MCF 10A (cell line): ENCODE data around the gene EIF2AK2. TPM values are rescaled to one million over a fixed set of nuclear protein-coding genes. Genes with fewer than 3 reads are reported as not detected.
A peak's percentile ranks its signal among the peaks of the same experiment; 100 is the strongest.

Source experiments
- BruUV-seq: library from RNA; stranded (reverse); fragments of 400-500 nt; replicated peaks from 2 replicates; lab custom pipeline; 2021; lab: Mats Ljungman, UMichigan
- CTCF ChIA-PET: fragments of 300-600 bp; sonication (Branson Sonifier 250); formaldehyde crosslinking; extraction: SDS; loops from one replicate; lab custom pipeline; 2021; ENCODE audit warnings: antibody characterized with exemption, inconsistent platforms; lab: Yijun Ruan, JAX
- POLR2A ChIA-PET: fragments of 300-600, 350-650 bp; sonication (Branson Sonifier 250); formaldehyde crosslinking; extraction: SDS; loops from one replicate; lab custom pipeline; 2020; ENCODE audit warnings: antibody characterized with exemption, inconsistent platforms; lab: Yijun Ruan, JAX
- DNase-seq: peaks from one replicate; pipeline ENCODE4 v3.0.0-alpha.2; 2018; ENCODE audit not compliant: unreplicated experiment
- H3K27ac Mint-ChIP-seq: one replicate; pipeline ENCODE4 v1.8.0; 2022; ENCODE audit warnings: mild to moderate bottlenecking, low read depth, mixed read lengths; ENCODE audit not compliant: unreplicated experiment
- H3K27me3 Mint-ChIP-seq: one replicate; pipeline ENCODE4 v1.8.0; 2022; ENCODE audit warnings: mixed read lengths; ENCODE audit not compliant: insufficient read depth, unreplicated experiment
- H3K36me3 Mint-ChIP-seq: one replicate; pipeline ENCODE4 v1.8.0; 2022; ENCODE audit warnings: mild to moderate bottlenecking, moderate library complexity, mixed read lengths; ENCODE audit not compliant: insufficient read depth, unreplicated experiment
- H3K4me1 Mint-ChIP-seq: one replicate; pipeline ENCODE4 v1.8.0; 2022; ENCODE audit warnings: mixed read lengths; ENCODE audit not compliant: insufficient read depth, unreplicated experiment
- H3K4me3 Mint-ChIP-seq: one replicate; pipeline ENCODE4 v1.8.0; 2022; ENCODE audit warnings: mild to moderate bottlenecking, moderate library complexity, mixed read lengths; ENCODE audit not compliant: unreplicated experiment
- H3K9me3 Mint-ChIP-seq: one replicate; pipeline ENCODE4 v1.8.0; 2022; ENCODE audit warnings: mixed read lengths; ENCODE audit not compliant: unreplicated experiment
- intact Hi-C: fragments of 100-400 bp; cut with micrococcal nuclease; formaldehyde crosslinking; loops from 2 replicates; pipeline ENCODE4 v1.14.1; 2022
- total RNA-seq: library from RNA; stranded (reverse); gene quantifications from 2 replicates; pipeline ENCODE4 v1.2.3, GENCODE V29; 2022
- TF ChIP-seq, protein P1 (sequence below): fragments of 200-600 bp; IDR thresholded peaks from one replicate; pipeline ENCODE4 v1.8.0; 2022; ENCODE audit warnings: antibody characterized with exemption, mild to moderate bottlenecking; ENCODE audit not compliant: unreplicated experiment

EIF2AK2 gene
- total RNA-seq, 1 experiment from 2014 or later: 29.6 TPM

DNA sequence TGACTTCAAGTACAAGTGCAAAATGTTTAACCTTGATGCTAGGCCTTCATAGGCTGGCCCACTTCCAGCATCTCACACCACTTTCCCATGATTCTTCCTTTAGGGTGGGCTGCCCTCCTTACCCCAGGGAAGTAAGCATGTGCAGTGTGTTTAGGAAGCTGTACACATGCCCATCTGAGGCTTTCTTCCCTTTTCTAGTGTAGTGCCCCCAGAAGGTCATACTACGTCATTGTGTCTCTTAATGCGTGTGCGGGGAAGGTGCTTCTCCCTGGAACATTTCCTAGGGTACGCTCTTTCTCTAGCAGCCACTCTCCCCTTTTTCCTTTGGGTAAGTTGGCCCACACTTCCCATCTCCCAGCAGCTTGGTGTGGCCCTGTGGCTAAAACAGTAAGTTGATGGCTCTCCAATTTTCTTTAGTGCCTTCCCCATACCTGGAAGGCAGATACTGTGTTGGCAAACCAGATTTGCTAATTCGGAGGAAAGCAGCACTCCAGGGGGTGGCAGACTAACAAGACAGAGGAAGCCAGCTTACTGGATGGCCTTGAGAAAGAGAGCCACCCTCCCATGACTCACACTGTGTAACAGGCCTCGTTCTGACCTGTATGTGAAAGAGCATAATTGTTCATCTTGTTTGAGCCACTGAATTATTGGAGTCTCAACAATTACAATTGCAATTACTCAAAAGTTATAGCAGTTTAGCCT lies 32.8 kb upstream of the EIF2AK2 start:
- ChIA-PET POLR2A (interaction anchor here (0.6 to 3.1 kb wide), 7 partner anchors 9 to 1091 kb away, joined by 3 to 13 read pairs (median 3); partner anchors contain the start of gene EIF2AK2), CTCF (interaction anchor here (0.5 to 5.8 kb wide), 7 partner anchors 11 to 689 kb away, joined by 3 to 32 read pairs (median 4); no protein-coding TSS in a partner anchor)
- peaks cover 14% of the 10 kb centered on the region for H3K4me1 Mint-ChIP-seq
- no peaks in the 10 kb centered on the region for H3K27me3 Mint-ChIP-seq
- intact Hi-C loops: no loop called here
- peak overlapping the region; percentile 68 for H3K27ac Mint-ChIP-seq
- H3K36me3 Mint-ChIP-seq: no peaks in the 10 kb centered on the region
- no TSS peak for BruUV-seq
- TF ChIP-seq, protein P1, sequence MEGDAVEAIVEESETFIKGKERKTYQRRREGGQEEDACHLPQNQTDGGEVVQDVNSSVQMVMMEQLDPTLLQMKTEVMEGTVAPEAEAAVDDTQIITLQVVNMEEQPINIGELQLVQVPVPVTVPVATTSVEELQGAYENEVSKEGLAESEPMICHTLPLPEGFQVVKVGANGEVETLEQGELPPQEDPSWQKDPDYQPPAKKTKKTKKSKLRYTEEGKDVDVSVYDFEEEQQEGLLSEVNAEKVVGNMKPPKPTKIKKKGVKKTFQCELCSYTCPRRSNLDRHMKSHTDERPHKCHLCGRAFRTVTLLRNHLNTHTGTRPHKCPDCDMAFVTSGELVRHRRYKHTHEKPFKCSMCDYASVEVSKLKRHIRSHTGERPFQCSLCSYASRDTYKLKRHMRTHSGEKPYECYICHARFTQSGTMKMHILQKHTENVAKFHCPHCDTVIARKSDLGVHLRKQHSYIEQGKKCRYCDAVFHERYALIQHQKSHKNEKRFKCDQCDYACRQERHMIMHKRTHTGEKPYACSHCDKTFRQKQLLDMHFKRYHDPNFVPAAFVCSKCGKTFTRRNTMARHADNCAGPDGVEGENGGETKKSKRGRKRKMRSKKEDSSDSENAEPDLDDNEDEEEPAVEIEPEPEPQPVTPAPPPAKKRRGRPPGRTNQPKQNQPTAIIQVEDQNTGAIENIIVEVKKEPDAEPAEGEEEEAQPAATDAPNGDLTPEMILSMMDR: no peak
- peak; percentile 95 for DNase-seq
- H3K4me3 Mint-ChIP-seq: no peak overlapping the region
- H3K9me3 Mint-ChIP-seq: no peaks in the 10 kb centered on the region

DNA sequence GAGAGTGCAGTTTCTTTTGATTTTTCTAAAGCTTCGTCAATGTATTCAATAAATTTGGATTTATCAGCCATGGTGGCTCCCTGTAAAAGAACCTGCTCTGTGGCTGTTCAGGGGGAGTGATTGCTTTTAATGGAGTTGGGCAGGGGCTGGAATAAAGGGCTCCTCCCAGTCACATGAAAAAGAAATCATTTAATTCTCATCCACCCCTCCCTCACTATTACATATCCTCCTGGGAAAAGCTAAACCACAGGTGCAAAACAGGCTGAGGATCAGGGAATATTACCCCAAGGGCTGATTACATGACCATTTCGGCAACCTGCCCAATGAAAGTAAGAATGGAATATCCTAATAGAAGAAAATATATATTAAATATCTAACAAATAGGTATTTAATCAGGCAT lies 31.8 kb upstream of the EIF2AK2 start, which contains the start of gene SULT6B1:
Gene SULT6B1 (minus strand): TSS at position 101 of the 400 bp plus-strand sequence. CDS start 30 bp downstream, at position 71.
- BruUV-seq: no TSS peak
- intact Hi-C loops: no loop called here
- Mint-ChIP-seq H3K4me1 (peaks cover 14% of the 10 kb centered on the region), H3K4me3 (no peak within 1 kb of the TSS), H3K36me3 (no peaks in the 10 kb centered on the region), H3K27ac (peak within 1 kb of the TSS; percentile 68), H3K9me3 (no peaks in the 10 kb centered on the region), H3K27me3 (no peaks in the 10 kb centered on the region)
- DNase-seq: no peak
- ChIA-PET CTCF (interaction anchor here (0.6 to 5.8 kb wide), 3 partner anchors 20 to 208 kb away, joined by 3 to 32 read pairs (median 4); no protein-coding TSS in a partner anchor), POLR2A (interaction anchor here (2.0 to 3.1 kb wide), 2 partner anchors 10 to 32 kb away, joined by 5 to 13 read pairs; partner anchors contain the start of gene EIF2AK2)
- TF ChIP-seq, protein P1: no peak

DNA sequence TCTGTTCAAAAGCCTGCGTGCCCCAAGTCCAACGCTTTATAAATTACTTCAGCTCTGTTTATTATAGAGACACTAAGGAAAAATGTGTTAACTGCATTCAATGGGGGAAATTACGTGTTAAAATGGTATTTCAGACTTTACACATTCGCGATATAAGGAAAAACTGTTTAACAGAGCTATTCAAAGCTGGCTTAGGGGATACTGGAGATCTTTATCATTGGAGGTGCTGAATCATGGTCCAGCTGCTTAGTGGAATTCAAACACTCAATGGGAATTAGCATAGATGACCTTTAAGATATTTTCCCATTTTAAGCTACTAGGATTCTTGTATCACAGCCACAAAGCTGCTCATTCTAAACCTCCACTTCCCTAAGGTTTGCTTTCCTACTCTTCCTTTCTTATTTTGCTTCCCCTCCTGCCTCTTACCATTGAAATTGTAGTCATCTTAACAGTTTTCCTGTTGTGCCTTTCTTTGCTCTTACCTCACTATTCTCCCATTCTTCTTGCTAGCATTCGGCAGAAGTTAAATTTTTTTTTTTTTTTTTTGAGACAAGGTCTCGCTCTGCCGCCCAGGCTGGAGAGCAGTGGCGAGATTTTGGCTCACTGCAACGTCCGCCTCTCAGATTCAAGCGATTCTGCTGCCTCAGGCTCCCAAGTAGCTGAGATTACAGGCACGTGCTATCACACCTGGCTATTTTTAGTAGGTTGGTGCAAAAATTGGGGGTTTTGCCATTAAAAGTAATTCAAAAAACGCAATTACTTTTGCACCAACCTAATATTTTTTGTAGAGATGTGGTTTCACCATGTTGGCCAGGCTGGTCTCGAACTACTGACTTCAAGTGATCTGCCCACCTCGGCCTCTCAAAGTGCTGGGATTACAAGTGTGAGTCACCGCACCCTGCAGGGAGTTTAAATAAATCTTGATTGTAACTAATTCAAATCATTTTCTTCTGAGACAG lies 25.2 kb upstream of the EIF2AK2 start:
- Mint-ChIP-seq H3K27me3 (no peaks in the 10 kb centered on the region), H3K4me3 (no peak overlapping the region), H3K27ac (no peak overlapping the region), H3K36me3 (no peaks in the 10 kb centered on the region), H3K4me1 (peaks cover 11% of the 10 kb centered on the region), H3K9me3 (no peaks in the 10 kb centered on the region)
- CTCF ChIA-PET: interaction anchor here (0.5 to 0.7 kb wide), 2 partner anchors 41 to 101 kb away, joined by 3 to 4 read pairs; no protein-coding TSS in a partner anchor
- TF ChIP-seq, protein P1: no peak
- intact Hi-C loops: no loop called here
- no TSS peak for BruUV-seq
- DNase-seq: no peak
- POLR2A ChIA-PET: interaction anchor here (0.7 to 3.3 kb wide), 2 partner anchors 9 to 50 kb away, joined by 3 to 12 read pairs; partner anchors contain the start of genes CEBPZ and NDUFAF7
